Mucosa of descending colon (tissue), 3 donors: ENCODE results near the gene PDCD4. TPM values are rescaled to one million over a fixed set of nuclear protein-coding genes. Genes with fewer than 3 reads are reported as not detected.

Experiments
- ATAC-seq: fragments of 200-7000 bp; cut with Tn5 transposase; one replicate; pipeline ENCODE4 v1.9.1; 2020; ENCODE audit warnings: mild to moderate bottlenecking, moderate library complexity
- DNase-seq, 3 donors: peaks; one replicate each; pipeline ENCODE4 v3.0.0-alpha.2; 2020
- H3K36me3 ChIP-seq: fragments of 200-600 bp; one replicate; pipeline ENCODE4 v1.8.0; 2021; ENCODE audit warnings: low read depth, mild to moderate bottlenecking
- H3K4me1 ChIP-seq: fragments of 200-600 bp; one replicate; pipeline ENCODE4 v1.8.0; 2021; ENCODE audit warnings: low read depth, mild to moderate bottlenecking
- H3K4me3 ChIP-seq: fragments of 200-600 bp; one replicate; pipeline ENCODE4 v1.8.0; 2021; ENCODE audit warnings: mild to moderate bottlenecking
- H3K9me3 ChIP-seq: fragments of 200-600 bp; one replicate; pipeline ENCODE4 v1.8.0; 2021; ENCODE audit warnings: mild to moderate bottlenecking
- intact Hi-C, 2 donors: fragments of 100-400 bp; cut with DNase I in 1 of 2; cut with micrococcal nuclease in 1 of 2; formaldehyde crosslinking; loops; one replicate each; pipeline versions ENCODE4 v1.11.0 to v1.11.1; 2022; cut with DNase I, micrococcal nuclease
- total RNA-seq, 3 donors: library from RNA; stranded (reverse); fragmentation: NEBNext Ultra II Directional in 2 of 3; extraction: Animal tissue kit (Norgen Biotek cat#: 25700) in 2 of 3; gene quantifications; one replicate each; pipeline versions ENCODE4 v1.2.1 to v1.2.4, GENCODE V29; 2021 to 2023
- TF ChIP-seq, protein P1 (sequence below): fragments of 200-600 bp; IDR thresholded peaks from one replicate; pipeline ENCODE4 v1.8.0; 2022; ENCODE audit warnings: antibody characterized with exemption, mild to moderate bottlenecking
- donor health status: DM: no; HTN: no; CAD: no; lungs with moderate emphysema.
- donor health status: DM: no; HTN: no; CAD: no.
- donor health status: DM: no; HTN: yes; CAD: no.

PDCD4 gene
- total RNA-seq, 3 donors from 2014 or later, result 290 to 605 (median 528) TPM

DNA sequence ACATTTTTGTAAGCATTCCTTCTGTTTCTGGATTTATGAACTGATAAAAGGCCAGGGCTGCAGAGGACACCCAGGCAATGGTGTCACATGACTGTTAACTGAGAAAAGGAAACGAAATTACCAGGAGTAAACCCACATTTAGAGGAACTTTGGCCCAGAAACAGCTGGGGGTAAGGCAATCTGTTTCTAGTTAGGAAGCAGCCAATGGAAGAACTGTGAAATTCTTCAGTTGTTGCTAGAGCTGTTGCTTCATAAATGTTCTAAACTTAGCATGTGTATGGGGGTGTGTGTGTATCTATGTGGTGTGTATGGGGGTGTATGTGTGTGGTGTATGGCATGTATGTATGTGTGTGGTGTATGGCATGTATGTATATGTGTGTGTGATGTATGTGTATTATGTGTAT is 11.8 kb upstream of the PDCD4 start:
- Histone ChIP-seq H3K36me3 (no peaks in the 10 kb centered on the region), H3K9me3 (no peaks in the 10 kb centered on the region), H3K4me1 (peaks cover 60% of the 10 kb centered on the region), H3K4me3 (no peak overlapping the region)
- DNase-seq (no peak), ATAC-seq (no peak)
- intact Hi-C loops, result no loop called here
- TF ChIP-seq, protein P1, sequence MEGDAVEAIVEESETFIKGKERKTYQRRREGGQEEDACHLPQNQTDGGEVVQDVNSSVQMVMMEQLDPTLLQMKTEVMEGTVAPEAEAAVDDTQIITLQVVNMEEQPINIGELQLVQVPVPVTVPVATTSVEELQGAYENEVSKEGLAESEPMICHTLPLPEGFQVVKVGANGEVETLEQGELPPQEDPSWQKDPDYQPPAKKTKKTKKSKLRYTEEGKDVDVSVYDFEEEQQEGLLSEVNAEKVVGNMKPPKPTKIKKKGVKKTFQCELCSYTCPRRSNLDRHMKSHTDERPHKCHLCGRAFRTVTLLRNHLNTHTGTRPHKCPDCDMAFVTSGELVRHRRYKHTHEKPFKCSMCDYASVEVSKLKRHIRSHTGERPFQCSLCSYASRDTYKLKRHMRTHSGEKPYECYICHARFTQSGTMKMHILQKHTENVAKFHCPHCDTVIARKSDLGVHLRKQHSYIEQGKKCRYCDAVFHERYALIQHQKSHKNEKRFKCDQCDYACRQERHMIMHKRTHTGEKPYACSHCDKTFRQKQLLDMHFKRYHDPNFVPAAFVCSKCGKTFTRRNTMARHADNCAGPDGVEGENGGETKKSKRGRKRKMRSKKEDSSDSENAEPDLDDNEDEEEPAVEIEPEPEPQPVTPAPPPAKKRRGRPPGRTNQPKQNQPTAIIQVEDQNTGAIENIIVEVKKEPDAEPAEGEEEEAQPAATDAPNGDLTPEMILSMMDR, result no peak

DNA sequence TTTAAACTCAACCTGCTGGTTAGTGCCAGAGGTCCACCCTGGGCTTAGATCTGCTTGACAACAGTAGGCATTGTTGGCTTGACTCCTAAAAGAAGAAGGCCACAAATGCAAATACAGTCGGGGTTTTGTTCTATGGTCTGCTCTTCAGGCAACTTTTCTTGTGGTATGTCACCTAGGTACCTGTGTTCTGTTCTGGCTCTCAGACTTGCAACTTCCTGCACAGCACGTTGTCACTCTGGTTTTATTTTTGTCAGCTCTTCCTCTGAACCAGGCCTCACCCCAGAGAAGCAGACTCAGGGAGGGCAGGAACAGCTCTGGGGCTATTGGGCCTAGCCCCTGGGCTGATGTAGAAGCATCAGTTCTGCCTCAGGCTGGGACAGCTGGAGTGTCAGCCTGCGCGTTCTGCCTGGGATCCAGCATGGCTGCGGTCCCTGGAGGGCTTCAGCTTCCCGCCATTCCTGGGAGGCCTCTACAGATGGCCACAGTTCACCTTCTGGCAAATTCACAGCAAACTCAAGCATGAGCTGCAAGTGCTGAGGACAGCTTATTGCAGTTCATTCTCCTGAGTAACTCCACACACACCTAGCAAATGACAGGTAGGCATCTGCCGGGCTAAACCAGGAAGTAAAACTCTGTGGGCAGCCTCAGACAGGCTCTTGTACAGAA is 11.0 kb upstream of the PDCD4 start:
- DNase-seq (peak in 2 of 3 donors; percentile 60 to 64), ATAC-seq (peak; percentile 41)
- Histone ChIP-seq H3K4me3 (no peak overlapping the region), H3K4me1 (peaks cover 67% of the 10 kb centered on the region), H3K9me3 (no peaks in the 10 kb centered on the region), H3K36me3 (no peaks in the 10 kb centered on the region)
- TF ChIP-seq, protein P1, result no peak
- intact Hi-C loops, result no loop called here

DNA sequence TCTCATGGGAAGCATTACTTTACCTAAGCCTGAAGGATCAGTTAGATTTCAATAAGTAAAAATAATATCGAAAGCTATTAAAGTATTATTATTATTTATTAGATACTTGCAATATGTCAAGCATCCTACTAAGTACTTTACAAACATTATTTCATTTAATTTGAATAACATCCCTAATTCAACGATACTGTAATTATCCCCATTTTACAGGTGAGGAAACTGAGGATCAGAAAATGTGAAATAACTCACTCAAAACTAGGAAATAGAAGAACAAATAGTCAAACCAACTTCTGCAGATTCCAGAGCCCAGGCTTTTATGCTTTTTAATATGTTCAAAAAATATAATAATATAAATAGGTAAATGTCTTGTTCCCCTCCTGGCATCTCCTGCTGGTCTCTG is 10.3 kb upstream of the PDCD4 start:
- DNase-seq, result no peak
- Histone ChIP-seq H3K36me3 (no peaks in the 10 kb centered on the region), H3K4me1 (peaks cover 73% of the 10 kb centered on the region), H3K4me3 (no peak overlapping the region), H3K9me3 (no peaks in the 10 kb centered on the region)
- intact Hi-C loops, result no loop called here
- TF ChIP-seq, protein P1, result no peak
- no peak for ATAC-seq

DNA sequence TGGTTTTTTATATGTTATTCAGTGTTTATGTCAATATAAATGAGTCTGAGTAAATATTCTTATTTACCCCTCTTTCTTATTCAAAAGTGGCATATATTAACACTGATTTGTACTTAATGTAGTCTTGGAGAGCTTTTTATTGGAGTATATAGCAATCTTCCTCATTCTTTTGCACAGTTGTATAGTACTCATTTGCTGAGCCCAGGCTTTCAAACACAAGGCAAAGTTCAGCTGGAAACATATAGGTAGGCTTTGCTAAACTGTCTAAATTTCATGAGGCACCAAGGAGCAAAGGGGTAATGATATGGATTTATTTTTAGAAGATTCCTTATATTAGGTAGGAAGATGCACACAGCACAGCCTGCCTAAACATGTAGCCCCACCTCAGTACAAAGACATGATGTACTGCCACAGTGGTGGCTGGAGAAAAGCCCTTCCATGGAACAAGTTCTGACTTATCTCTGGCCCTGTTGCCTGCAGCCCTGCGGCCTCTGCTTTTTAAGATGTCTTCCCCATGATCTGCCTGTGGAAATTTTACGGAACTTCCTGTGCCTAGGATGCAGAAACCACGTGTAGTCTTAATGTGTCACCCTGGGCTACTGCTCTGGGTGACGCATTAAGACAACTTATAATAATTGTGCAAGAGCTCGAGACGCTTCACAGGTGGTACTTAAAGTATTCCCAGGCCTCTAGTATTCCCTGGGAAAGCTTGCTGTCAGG is 9.6 kb upstream of the PDCD4 start:
- Histone ChIP-seq H3K9me3 (no peaks in the 10 kb centered on the region), H3K36me3 (no peaks in the 10 kb centered on the region), H3K4me1 (peaks cover 78% of the 10 kb centered on the region), H3K4me3 (no peak overlapping the region)
- ATAC-seq, result no peak
- intact Hi-C loops, result no loop called here
- no peak for DNase-seq
- TF ChIP-seq, protein P1, result no peak

DNA sequence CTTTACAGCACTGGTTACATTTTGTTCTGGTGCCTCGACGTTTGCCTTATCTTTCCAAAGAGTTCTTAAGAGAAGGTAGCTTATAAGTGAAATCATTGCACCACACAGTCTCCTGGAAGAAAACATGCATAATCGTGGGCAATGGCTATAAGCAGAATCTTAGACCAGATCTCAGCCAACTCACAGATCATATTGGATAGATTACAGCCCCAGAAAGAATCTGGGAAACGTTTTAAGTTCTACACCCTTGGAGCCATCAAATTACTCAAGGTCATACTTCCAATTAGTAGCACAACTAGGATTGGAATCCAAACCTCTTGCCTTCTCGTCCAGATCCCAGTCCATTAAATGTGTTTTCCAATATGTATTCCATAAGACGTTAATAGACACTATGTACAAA is 8.8 kb upstream of the PDCD4 start:
- Histone ChIP-seq H3K4me1 (peaks cover 78% of the 10 kb centered on the region), H3K4me3 (no peak overlapping the region), H3K36me3 (no peaks in the 10 kb centered on the region), H3K9me3 (no peaks in the 10 kb centered on the region)
- intact Hi-C loops, result no loop called here
- no peak for DNase-seq
- TF ChIP-seq, protein P1, result no peak
- no peak for ATAC-seq
